CD8-positive, alpha-beta memory T cell (primary cell): ENCODE results near the gene SIM2. TPM values are rescaled to one million over a fixed set of nuclear protein-coding genes. Genes with fewer than 3 reads are reported as not detected.
"Not testable (repeated sequence)": the region's sequence is repeated elsewhere in the genome, so short reads cannot be mapped to it uniquely, and the experiment has no call there.

Experiments used
- CTCF ChIA-PET: fragments of 350-600 bp; sonication (Branson Sonifier 250); formaldehyde crosslinking; loops from one replicate; lab custom pipeline; 2021; ENCODE audit warnings: antibody characterized with exemption; lab: Charles Lee
- POLR2A ChIA-PET: fragments of 350-600 bp; sonication (Branson Sonifier 250); formaldehyde crosslinking; loops from one replicate; lab custom pipeline; 2021; ENCODE audit warnings: antibody characterized with exemption; lab: Charles Lee
- DNase-seq, 5 donors: peaks; one replicate each; pipeline versions ENCODE4 v3.0.0 to v3.0.0-alpha.2; 2020 to 2022; ENCODE audit warnings: mixed read lengths in 1 of 5
- H3K27ac ChIP-seq: one replicate; pipeline ENCODE4 v1.7.0; 2013; ENCODE audit warnings: low read depth, mild to moderate bottlenecking, low read length, moderate library complexity
- H3K27me3 ChIP-seq: 2 replicates; pipeline ENCODE4 v1.7.0; 2013; ENCODE audit warnings: low read length, mild to moderate bottlenecking; ENCODE audit not compliant: insufficient read depth, poor library complexity, severe bottlenecking
- H3K36me3 ChIP-seq: 2 replicates; pipeline ENCODE4 v1.7.0; 2013; ENCODE audit warnings: mild to moderate bottlenecking, low read length, moderate library complexity; ENCODE audit not compliant: insufficient read depth
- H3K4me1 ChIP-seq: 2 replicates; pipeline ENCODE4 v1.7.0; 2013; ENCODE audit warnings: mild to moderate bottlenecking, low read length, moderate library complexity; ENCODE audit not compliant: insufficient read depth
- H3K4me3 ChIP-seq: 2 replicates; pipeline ENCODE4 v1.7.0; 2013; ENCODE audit warnings: mild to moderate bottlenecking, low read length
- H3K9me3 ChIP-seq: 2 replicates; pipeline ENCODE4 v1.7.0; 2013; ENCODE audit warnings: mild to moderate bottlenecking, low read length
- H3K27ac Mint-ChIP-seq, 8 donors: one replicate each; pipeline ENCODE4 v1.8.0; 2020 to 2021; ENCODE audit warnings: mixed read lengths in 8 of 8, mild to moderate bottlenecking in 6 of 8, inconsistent platforms in 3 of 8, moderate library complexity in 3 of 8
- H3K27me3 Mint-ChIP-seq, 2 donors: one replicate each; pipeline ENCODE4 v1.8.0; 2020 to 2021; ENCODE audit warnings: mixed read lengths in 2 of 2, mild to moderate bottlenecking in 1 of 2, moderate library complexity in 1 of 2
- H3K36me3 Mint-ChIP-seq, 3 donors: one replicate each; pipeline ENCODE4 v1.8.0; 2020 to 2021; ENCODE audit warnings: mixed read lengths in 3 of 3, inconsistent platforms in 1 of 3, mild to moderate bottlenecking in 1 of 3
- H3K4me1 Mint-ChIP-seq, 3 donors: one replicate each; pipeline ENCODE4 v1.8.0; 2020 to 2021; ENCODE audit warnings: mixed read lengths in 3 of 3, inconsistent platforms in 1 of 3, mild to moderate bottlenecking in 1 of 3
- H3K4me3 Mint-ChIP-seq, 7 donors: one replicate each; pipeline ENCODE4 v1.8.0; 2020 to 2021; ENCODE audit warnings: mixed read lengths in 7 of 7, mild to moderate bottlenecking in 6 of 7, moderate library complexity in 4 of 7, inconsistent platforms in 2 of 7
- H3K9me3 Mint-ChIP-seq, 5 donors: one replicate each; pipeline ENCODE4 v1.8.0; 2020 to 2022; ENCODE audit warnings: mixed read lengths in 5 of 5, mild to moderate bottlenecking in 3 of 5, moderate library complexity in 2 of 5, inconsistent platforms in 1 of 5
- polyA plus RNA-seq: library from polyadenylated mRNA; unstranded; fragments of 300-500 nt; fragmentation: Illumina TruSeq; gene quantifications from one replicate; pipeline ENCODE4 v1.2.3, GENCODE V29; 2021
- total RNA-seq, 2 experiments: library from RNA; stranded (reverse); gene quantifications; one replicate each; pipeline ENCODE4 v1.2.3, GENCODE V29; 2021

SIM2 gene
- total RNA-seq, result not detected
- polyA plus RNA-seq, result 0.07 TPM

DNA sequence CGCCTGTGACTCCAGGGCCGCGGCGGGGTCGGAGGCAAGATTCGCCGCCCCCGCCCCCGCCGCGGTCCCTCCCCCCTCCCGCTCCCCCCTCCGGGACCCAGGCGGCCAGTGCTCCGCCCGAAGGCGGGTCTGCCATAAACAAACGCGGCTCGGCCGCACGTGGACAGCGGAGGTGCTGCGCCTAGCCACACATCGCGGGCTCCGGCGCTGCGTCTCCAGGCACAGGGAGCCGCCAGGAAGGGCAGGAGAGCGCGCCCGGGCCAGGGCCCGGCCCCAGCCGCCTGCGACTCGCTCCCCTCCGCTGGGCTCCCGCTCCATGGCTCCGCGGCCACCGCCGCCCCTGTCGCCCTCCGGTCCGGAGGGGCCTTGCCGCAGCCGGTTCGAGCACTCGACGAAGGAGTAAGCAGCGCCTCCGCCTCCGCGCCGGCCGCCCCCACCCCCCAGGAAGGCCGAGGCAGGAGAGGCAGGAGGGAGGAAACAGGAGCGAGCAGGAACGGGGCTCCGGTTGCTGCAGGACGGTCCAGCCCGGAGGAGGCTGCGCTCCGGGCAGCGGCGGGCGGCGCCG is at the start of gene SIM2:
SIM2 (plus strand) TSS at position 135 of the 565 bp plus-strand sequence. CDS start 632 bp downstream, outside the sequence.
- Histone ChIP-seq H3K4me3 (no peak within 1 kb of the TSS), H3K27me3 (peaks cover 60% of the 10 kb centered on the region), H3K36me3 (no peaks in the 10 kb centered on the region), H3K9me3 (no peaks in the 10 kb centered on the region), H3K27ac (no peak within 1 kb of the TSS), H3K4me1 (peaks cover 10% of the 10 kb centered on the region)
- Mint-ChIP-seq H3K4me1 (peaks cover 8 to 24% (median 9%) of the 10 kb centered on the region in 3 donors), H3K27me3 (peaks cover 51 to 69% of the 10 kb centered on the region in 2 donors), H3K4me3 (peak within 1 kb of the TSS in 3 of 7 donors; percentile 44 to 59 (median 46)), H3K36me3 (no peaks in the 10 kb centered on the region), H3K9me3 (no peaks in the 10 kb centered on the region), H3K27ac (no peak within 1 kb of the TSS)
- ChIA-PET POLR2A (no interaction called here), CTCF (no interaction called here)
- DNase-seq, result no peak

GRCh38 chr21:36654324-36654723 is 44.6 kb upstream of the SIM2 start:
- Mint-ChIP-seq H3K36me3 (no peaks in the 10 kb centered on the region), H3K9me3 (peaks cover 0 to 6% (median 0%) of the 10 kb centered on the region in 5 donors), H3K27ac (no peak overlapping the region), H3K4me3 (no peak overlapping the region), H3K27me3 (peaks cover 11 to 23% of the 10 kb centered on the region in 2 donors), H3K4me1 (no peaks in the 10 kb centered on the region)
- ChIA-PET POLR2A (no interaction called here), CTCF (no interaction called here)
- Histone ChIP-seq H3K4me1 (no peaks in the 10 kb centered on the region), H3K36me3 (no peaks in the 10 kb centered on the region), H3K4me3 (no peak overlapping the region), H3K27me3 (no peaks in the 10 kb centered on the region), H3K27ac (no peak overlapping the region), H3K9me3 (no peaks in the 10 kb centered on the region)
- no peak for DNase-seq

GRCh38 chr21:36654796-36655325 is 44.1 kb upstream of the SIM2 start:
- H3K9me3 ChIP-seq, result no peaks in the 10 kb centered on the region
- H3K4me1 Mint-ChIP-seq, result no peaks in the 10 kb centered on the region
- ChIA-PET CTCF (no interaction called here), POLR2A (no interaction called here)
- no peaks in the 10 kb centered on the region for H3K36me3 ChIP-seq
- H3K27me3 Mint-ChIP-seq, result peaks cover 11 to 23% of the 10 kb centered on the region in 2 donors
- peaks cover 0 to 6% (median 0%) of the 10 kb centered on the region in 5 donors for H3K9me3 Mint-ChIP-seq
- no peak overlapping the region for H3K27ac Mint-ChIP-seq
- H3K36me3 Mint-ChIP-seq, result no peaks in the 10 kb centered on the region
- H3K4me3 Mint-ChIP-seq, result no peak overlapping the region
- no peaks in the 10 kb centered on the region for H3K27me3 ChIP-seq
- H3K4me3 ChIP-seq, result no peak overlapping the region
- DNase-seq, result no peak
- H3K27ac ChIP-seq, result no peak overlapping the region
- H3K4me1 ChIP-seq, result no peaks in the 10 kb centered on the region

GRCh38 chr21:36656138-36656537 is 42.8 kb upstream of the SIM2 start:
- POLR2A ChIA-PET, result no interaction called here
- no peaks in the 10 kb centered on the region for H3K36me3 Mint-ChIP-seq
- H3K4me3 ChIP-seq, result no peak overlapping the region
- DNase-seq, result no peak
- no peak overlapping the region for H3K27ac Mint-ChIP-seq
- no peaks in the 10 kb centered on the region for H3K36me3 ChIP-seq
- CTCF ChIA-PET, result no interaction called here
- no peaks in the 10 kb centered on the region for H3K27me3 ChIP-seq
- no peak overlapping the region for H3K27ac ChIP-seq
- no peaks in the 10 kb centered on the region for H3K4me1 Mint-ChIP-seq
- peaks cover 0 to 6% (median 0%) of the 10 kb centered on the region in 5 donors for H3K9me3 Mint-ChIP-seq
- peaks cover 16 to 33% of the 10 kb centered on the region in 2 donors for H3K27me3 Mint-ChIP-seq
- no peak overlapping the region for H3K4me3 Mint-ChIP-seq
- H3K4me1 ChIP-seq, result no peaks in the 10 kb centered on the region
- H3K9me3 ChIP-seq, result no peaks in the 10 kb centered on the region

DNA sequence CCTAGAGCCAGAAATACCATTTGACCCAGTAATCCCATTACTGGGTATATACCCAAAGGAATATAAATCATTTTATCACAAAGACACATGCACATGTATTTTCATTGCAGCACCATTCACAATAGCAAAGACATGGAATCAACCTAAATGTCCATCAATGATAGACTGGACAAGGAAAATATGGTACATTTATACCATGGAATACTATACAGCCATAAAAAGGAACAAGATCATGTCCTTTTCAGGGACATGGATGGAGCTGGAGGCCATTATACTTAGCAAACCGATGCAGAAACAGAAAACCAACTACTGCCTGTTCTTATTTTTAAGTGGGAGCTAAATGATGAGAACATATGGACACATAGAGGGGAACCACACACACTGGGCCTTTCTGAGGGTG is 41.6 kb upstream of the SIM2 start:
- H3K4me1 Mint-ChIP-seq, H3K9me3 ChIP-seq, H3K27me3 ChIP-seq, H3K36me3 Mint-ChIP-seq, H3K4me3 ChIP-seq, DNase-seq, H3K27ac ChIP-seq, H3K9me3 Mint-ChIP-seq, H3K4me1 ChIP-seq, H3K4me3 Mint-ChIP-seq, H3K27ac Mint-ChIP-seq, H3K36me3 ChIP-seq, POLR2A ChIA-PET: not testable (repeated sequence)
- CTCF ChIA-PET, result interaction anchor here (1.7 kb wide), 1 partner anchor 26 kb away, joined by 6 read pairs; no protein-coding TSS in a partner anchor
- H3K27me3 Mint-ChIP-seq, result peaks cover 23 to 39% of the 10 kb centered on the region in 2 donors

DNA sequence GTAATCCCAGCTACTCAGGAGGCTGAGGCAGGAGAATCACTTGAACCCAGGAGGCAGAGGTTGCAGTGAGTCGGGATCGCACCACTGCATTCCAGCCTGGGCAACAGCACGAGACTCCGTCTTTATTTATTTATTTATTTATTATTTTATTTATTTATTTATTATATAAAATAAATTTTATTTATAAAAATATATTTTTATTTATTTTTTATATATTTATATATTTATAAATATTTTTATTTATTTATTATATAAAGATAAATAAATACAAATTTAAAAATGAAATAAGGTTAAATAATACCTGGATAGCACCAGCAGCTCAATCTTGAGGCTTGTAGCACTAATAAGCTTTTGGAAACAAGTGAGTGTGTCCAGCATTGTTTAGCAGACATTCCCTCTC is 40.9 kb upstream of the SIM2 start:
- Mint-ChIP-seq H3K36me3 (no peaks in the 10 kb centered on the region), H3K4me3 (no peak overlapping the region), H3K27ac (no peak overlapping the region), H3K27me3 (peaks cover 23 to 40% of the 10 kb centered on the region in 2 donors), H3K4me1 (no peaks in the 10 kb centered on the region), H3K9me3 (peaks cover 0 to 5% (median 0%) of the 10 kb centered on the region in 5 donors)
- ChIA-PET CTCF (interaction anchor here (1.7 kb wide), 1 partner anchor 27 kb away, joined by 6 read pairs; no protein-coding TSS in a partner anchor), POLR2A (no interaction called here)
- Histone ChIP-seq H3K9me3 (no peaks in the 10 kb centered on the region), H3K27ac (no peak overlapping the region), H3K36me3 (no peaks in the 10 kb centered on the region), H3K4me3 (no peak overlapping the region), H3K27me3 (no peaks in the 10 kb centered on the region), H3K4me1 (no peaks in the 10 kb centered on the region)
- DNase-seq, result no peak

GRCh38 chr21:36658926-36659325 is 40.0 kb upstream of the SIM2 start:
- peaks cover 0 to 5% (median 0%) of the 10 kb centered on the region in 5 donors for H3K9me3 Mint-ChIP-seq
- H3K27ac Mint-ChIP-seq, result no peak overlapping the region
- no peak overlapping the region for H3K4me3 ChIP-seq
- peaks cover 24 to 44% of the 10 kb centered on the region in 2 donors for H3K27me3 Mint-ChIP-seq
- DNase-seq, result no peak
- POLR2A ChIA-PET, result no interaction called here
- CTCF ChIA-PET, result interaction anchor here (1.7 kb wide), 1 partner anchor 28 kb away, joined by 6 read pairs; no protein-coding TSS in a partner anchor
- H3K4me1 ChIP-seq, result no peaks in the 10 kb centered on the region
- no peaks in the 10 kb centered on the region for H3K27me3 ChIP-seq
- H3K36me3 ChIP-seq, result no peaks in the 10 kb centered on the region
- no peak overlapping the region for H3K27ac ChIP-seq
- H3K36me3 Mint-ChIP-seq, result no peaks in the 10 kb centered on the region
- no peak overlapping the region for H3K4me3 Mint-ChIP-seq
- H3K4me1 Mint-ChIP-seq, result no peaks in the 10 kb centered on the region
- no peaks in the 10 kb centered on the region for H3K9me3 ChIP-seq

- Mint-ChIP-seq H3K36me3 (no peaks in the 10 kb centered on the region), H3K27me3 (peaks cover 15 to 30% of the 10 kb centered on the region in 2 donors), H3K4me1 (no peaks in the 10 kb centered on the region), H3K4me3 (no peak overlapping the region), H3K27ac (no peak overlapping the region), H3K9me3 (peaks cover 0 to 5% (median 0%) of the 10 kb centered on the region in 5 donors)
- POLR2A ChIA-PET, result no interaction called here
- CTCF ChIA-PET, result no interaction called here
- DNase-seq, result no peak
- no peak overlapping the region for H3K27ac ChIP-seq
- no peak overlapping the region for H3K4me3 ChIP-seq
- no peaks in the 10 kb centered on the region for H3K9me3 ChIP-seq
- no peaks in the 10 kb centered on the region for H3K4me1 ChIP-seq
- no peaks in the 10 kb centered on the region for H3K36me3 ChIP-seq
- H3K27me3 ChIP-seq, result no peaks in the 10 kb centered on the region
Observed at GRCh38 chr21:36661511-36662309, 37.2 kb upstream of the SIM2 start.
